HEK293T (cell line): ENCODE measurements around the gene OXCT1.

ENCODE experiments used
- CTCF ChIA-PET: fragments of 350-600 bp; formaldehyde crosslinking; extraction: SDS; loops from one replicate; lab custom pipeline; 2021; ENCODE audit warnings: antibody characterized with exemption, inconsistent platforms; lab: Yijun Ruan, JAX
- POLR2A ChIA-PET: fragments of 350-600 bp; formaldehyde crosslinking; extraction: SDS; loops from one replicate; lab custom pipeline; 2020; ENCODE audit warnings: antibody characterized with exemption, inconsistent platforms; lab: Yijun Ruan, JAX
- DNase-seq: peaks from one replicate; pipeline ENCODE4 v3.0.0; 2012; ENCODE audit warnings: mixed read lengths; ENCODE audit errors: extremely low spot score
- ARNT ChIP-seq: fragments of 450-650 bp; IDR thresholded peaks from 2 replicates; pipeline ENCODE4 v1.6.1; 2017; ENCODE audit warnings: mild to moderate bottlenecking
- BHLHE40 ChIP-seq: fragments of 450-650 bp; IDR thresholded peaks from 2 replicates; pipeline ENCODE4 v1.6.1; 2016; ENCODE audit warnings: mild to moderate bottlenecking, moderate library complexity, borderline replicate concordance
- CTBP1 ChIP-seq: fragments of 450-650 bp; IDR thresholded peaks from 2 replicates; pipeline ENCODE4 v1.6.1; 2016; ENCODE audit warnings: borderline replicate concordance
- ELF4 ChIP-seq: fragments of 450-650 bp; IDR thresholded peaks from 2 replicates; pipeline ENCODE4 v1.6.1; 2017; ENCODE audit warnings: antibody characterized with exemption
- FOXA1 ChIP-seq: fragments of 450-650 bp; IDR thresholded peaks from 2 replicates; pipeline ENCODE4 v1.6.1; 2016; ENCODE audit warnings: mild to moderate bottlenecking
- FOXK2 ChIP-seq: fragments of 450-650 bp; IDR thresholded peaks from 2 replicates; pipeline ENCODE4 v1.6.1; 2016; ENCODE audit warnings: mild to moderate bottlenecking
- FOXM1 ChIP-seq: fragments of 450-650 bp; IDR thresholded peaks from 2 replicates; pipeline ENCODE4 v1.6.1; 2017; ENCODE audit warnings: mild to moderate bottlenecking, borderline replicate concordance
- HDGF ChIP-seq: fragments of 450-650 bp; IDR thresholded peaks from 2 replicates; pipeline ENCODE4 v1.6.1; 2017; ENCODE audit warnings: antibody characterized with exemption, borderline replicate concordance
- L3MBTL2 ChIP-seq: fragments of 450-650 bp; conservative IDR thresholded peaks from 2 replicates; pipeline ENCODE4 v1.6.1; 2016; ENCODE audit warnings: mild to moderate bottlenecking
- LEF1 ChIP-seq: fragments of 450-650 bp; IDR thresholded peaks from 2 replicates; pipeline ENCODE4 v1.6.1; 2017; ENCODE audit warnings: mild to moderate bottlenecking, borderline replicate concordance
- NFRKB ChIP-seq: fragments of 450-650 bp; IDR thresholded peaks from 2 replicates; pipeline ENCODE4 v1.6.1; 2016; ENCODE audit warnings: mild to moderate bottlenecking, moderate library complexity
- SP1 ChIP-seq: fragments of 450-650 bp; IDR thresholded peaks from 2 replicates; pipeline ENCODE4 v1.6.1; 2017
- SUZ12 ChIP-seq: fragments of 450-650 bp; IDR thresholded peaks from 2 replicates; pipeline ENCODE4 v1.6.1; 2016; ENCODE audit warnings: mild to moderate bottlenecking
- TARDBP ChIP-seq: fragments of 450-650 bp; IDR thresholded peaks from 2 replicates; pipeline ENCODE4 v1.6.1; 2016
- ZNF384 ChIP-seq: fragments of 450-650 bp; IDR thresholded peaks from 2 replicates; pipeline ENCODE4 v1.6.1; 2016
- TF ChIP-seq, protein P1 (sequence below): fragments of 450-650 bp; IDR thresholded peaks from 2 replicates; pipeline ENCODE4 v1.6.1; 2016

OXCT1 gene

DNA sequence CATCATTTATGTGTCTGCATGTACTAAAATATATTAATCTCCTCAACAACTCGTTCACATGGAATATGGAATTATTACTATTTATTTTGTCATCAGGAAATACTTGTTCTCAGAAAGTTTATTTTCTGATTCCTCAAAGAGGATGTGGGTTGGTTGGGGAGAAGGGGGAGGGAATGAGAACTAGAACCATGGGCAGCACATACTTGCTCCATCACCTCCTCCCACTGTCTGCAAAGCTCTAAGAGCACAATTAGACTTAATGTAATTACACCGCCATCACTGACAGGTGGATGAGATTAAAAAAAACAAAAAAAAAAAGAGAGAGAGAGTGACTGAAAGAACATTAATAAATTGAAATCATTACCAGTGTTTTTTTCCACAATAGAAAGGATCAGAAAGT lies 98.2 kb downstream of the OXCT1 start:
- TF ChIP-seq TARDBP, result no peak
- TF ChIP-seq LEF1, result no peak
- TF ChIP-seq CTBP1, result no peak
- no peak for TF ChIP-seq L3MBTL2
- TF ChIP-seq ELF4, result no peak
- TF ChIP-seq ARNT, result no peak
- TF ChIP-seq FOXM1, result no peak
- no peak for TF ChIP-seq ZNF384
- no peak for TF ChIP-seq BHLHE40
- no peak for TF ChIP-seq SUZ12
- no peak for TF ChIP-seq NFRKB
- TF ChIP-seq FOXK2, result no peak
- no peak for TF ChIP-seq HDGF
- TF ChIP-seq, protein P1, sequence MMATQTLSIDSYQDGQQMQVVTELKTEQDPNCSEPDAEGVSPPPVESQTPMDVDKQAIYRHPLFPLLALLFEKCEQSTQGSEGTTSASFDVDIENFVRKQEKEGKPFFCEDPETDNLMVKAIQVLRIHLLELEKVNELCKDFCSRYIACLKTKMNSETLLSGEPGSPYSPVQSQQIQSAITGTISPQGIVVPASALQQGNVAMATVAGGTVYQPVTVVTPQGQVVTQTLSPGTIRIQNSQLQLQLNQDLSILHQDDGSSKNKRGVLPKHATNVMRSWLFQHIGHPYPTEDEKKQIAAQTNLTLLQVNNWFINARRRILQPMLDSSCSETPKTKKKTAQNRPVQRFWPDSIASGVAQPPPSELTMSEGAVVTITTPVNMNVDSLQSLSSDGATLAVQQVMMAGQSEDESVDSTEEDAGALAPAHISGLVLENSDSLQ, result no peak
- TF ChIP-seq SP1, result no peak
- TF ChIP-seq FOXA1, result no peak
- DNase-seq, result no peak
- CTCF ChIA-PET, result no interaction called here
- POLR2A ChIA-PET, result no interaction called here

GRCh38 chr5:41770799-41771198 lies 99.4 kb downstream of the OXCT1 start:
- no peak for TF ChIP-seq SP1
- TF ChIP-seq ZNF384, result no peak
- TF ChIP-seq FOXK2, result no peak
- TF ChIP-seq BHLHE40, result no peak
- TF ChIP-seq HDGF, result no peak
- no peak for TF ChIP-seq FOXA1
- no peak for TF ChIP-seq LEF1
- TF ChIP-seq FOXM1, result no peak
- no peak for TF ChIP-seq CTBP1
- TF ChIP-seq L3MBTL2, result no peak
- no peak for TF ChIP-seq ARNT
- ChIA-PET CTCF (no interaction called here), POLR2A (no interaction called here)
- no peak for DNase-seq

GRCh38 chr5:41768692-41769091 lies 101.5 kb downstream of the OXCT1 start:
- CTCF ChIA-PET, result no interaction called here
- POLR2A ChIA-PET, result no interaction called here
- no peak for DNase-seq
- TF ChIP-seq BHLHE40, result no peak
- no peak for TF ChIP-seq SP1
- no peak for TF ChIP-seq SUZ12
- TF ChIP-seq FOXK2, result no peak
- TF ChIP-seq FOXM1, result no peak
- TF ChIP-seq FOXA1, result no peak
- TF ChIP-seq LEF1, result no peak
- TF ChIP-seq CTBP1, result no peak
- no peak for TF ChIP-seq TARDBP
- no peak for TF ChIP-seq ARNT
- TF ChIP-seq L3MBTL2, result no peak
- TF ChIP-seq HDGF, result no peak

GRCh38 chr5:41764650-41765049 lies 105.6 kb downstream of the OXCT1 start:
- no peak for DNase-seq
- CTCF ChIA-PET, result no interaction called here
- POLR2A ChIA-PET, result no interaction called here
- TF ChIP-seq ELF4 (no peak), ARNT (no peak), CTBP1 (no peak), TARDBP (no peak), FOXK2 (no peak), ZNF384 (no peak), NFRKB (no peak), FOXA1 (no peak), HDGF (no peak), L3MBTL2 (no peak), BHLHE40 (no peak), LEF1 (no peak), SP1 (no peak), FOXM1 (no peak), SUZ12 (no peak)
- TF ChIP-seq, protein P1, result no peak

- no peak for DNase-seq
- ChIA-PET CTCF (no interaction called here), POLR2A (no interaction called here)
- TF ChIP-seq TARDBP (no peak), NFRKB (no peak), LEF1 (no peak), ARNT (no peak), FOXM1 (no peak), FOXA1 (no peak), SUZ12 (no peak)
- TF ChIP-seq, protein P1, result no peak
Measured at GRCh38 chr5:41763574-41763973, 106.7 kb downstream of the OXCT1 start.

GRCh38 chr5:41763081-41763480 lies 107.1 kb downstream of the OXCT1 start:
- no peak for DNase-seq
- no peak for TF ChIP-seq FOXM1
- TF ChIP-seq LEF1, result no peak
- no peak for TF ChIP-seq HDGF
- TF ChIP-seq TARDBP, result no peak
- TF ChIP-seq, protein P1, result no peak
- TF ChIP-seq NFRKB, result no peak
- no peak for TF ChIP-seq L3MBTL2
- TF ChIP-seq CTBP1, result no peak
- TF ChIP-seq SP1, result no peak
- TF ChIP-seq BHLHE40, result no peak
- TF ChIP-seq ARNT, result no peak
- TF ChIP-seq ELF4, result no peak
- no peak for TF ChIP-seq ZNF384
- TF ChIP-seq SUZ12, result no peak
- ChIA-PET POLR2A (no interaction called here), CTCF (no interaction called here)
